Tibial nerve (tissue), 4 donors: ENCODE results near the gene SAFB. TPM values are rescaled to one million over a fixed set of nuclear protein-coding genes. Genes with fewer than 3 reads are reported as not detected.
A peak's percentile ranks its signal among the peaks of the same experiment; 100 is the strongest.

Experiments used
- DNase-seq, 2 donors: peaks; one replicate each; pipeline ENCODE4 v3.0.0-alpha.2; 2019; ENCODE audit warnings: low spot score in 2 of 2
- H3K27ac ChIP-seq, 4 donors: fragments of 200-600 bp; sonication (generic) in 3 of 4; one replicate each; pipeline ENCODE4 v1.5.1; 2017 to 2019; ENCODE audit warnings: mild to moderate bottlenecking in 1 of 4
- H3K27me3 ChIP-seq, 2 donors: fragments of 200-600 bp; sonication (generic) in 1 of 2; one replicate each; pipeline versions ENCODE4 v1.5.1 to v1.6.0; 2017 to 2019
- H3K36me3 ChIP-seq, 3 donors: fragments of 200-600 bp; sonication (generic); one replicate each; pipeline ENCODE4 v1.5.1; 2018 to 2019
- H3K4me1 ChIP-seq, 4 donors: fragments of 200-600 bp; sonication (generic) in 3 of 4; one replicate each; pipeline ENCODE4 v1.5.1; 2017 to 2019
- H3K4me3 ChIP-seq, 4 donors: fragments of 200-600 bp; sonication (generic) in 3 of 4; one replicate each; pipeline ENCODE4 v1.5.1; 2017 to 2019; ENCODE audit warnings: mild to moderate bottlenecking in 1 of 4, moderate library complexity in 1 of 4
- H3K9me3 ChIP-seq, 4 donors: fragments of 200-600 bp; sonication (generic) in 3 of 4; one replicate each; pipeline ENCODE4 v1.5.1; 2017 to 2019
- EP300 ChIP-seq, 2 donors: sonication (generic); formaldehyde crosslinking; IDR thresholded peaks; one replicate each; pipeline ENCODE4 v1.6.1; 2017; ENCODE audit warnings: antibody characterized with exemption in 2 of 2, mild to moderate bottlenecking in 1 of 2
- POLR2A ChIP-seq, 2 donors: fragments of 450-650 bp; IDR thresholded peaks; one replicate each; pipeline ENCODE4 v1.6.1; 2017; ENCODE audit warnings: antibody characterized with exemption in 2 of 2, mild to moderate bottlenecking in 2 of 2, moderate library complexity in 2 of 2
- WGBS, 2 donors: methylation state at CpG; one replicate each; pipeline ENCODE4 v1.1.5; 2018; 5-methylcytosine and 5-hydroxymethylcytosine counted together
- total RNA-seq, 4 donors: library from RNA; depleted of rRNA; stranded (reverse); fragments of >200 nt; gene quantifications; one replicate each; pipeline ENCODE4 v1.1.0, GENCODE V29; 2016
- TF ChIP-seq, protein P1 (sequence below), 5 experiments: fragments of 200-600 bp in 3 of 5; fragments of 450-650 bp in 2 of 5; sonication (generic) in 3 of 5; IDR thresholded peaks; one replicate each; pipeline ENCODE4 v1.5.1; 2016 to 2019; ENCODE audit warnings: antibody characterized with exemption in 5 of 5, mild to moderate bottlenecking in 3 of 5, moderate library complexity in 2 of 5

The SAFB gene
- total RNA-seq, 4 donors from 2014 or later: 121 to 252 (median 129) TPM

GRCh38 chr19:5625641-5626040 lies 2.8 kb downstream of the SAFB start:
- TF ChIP-seq, protein P1, sequence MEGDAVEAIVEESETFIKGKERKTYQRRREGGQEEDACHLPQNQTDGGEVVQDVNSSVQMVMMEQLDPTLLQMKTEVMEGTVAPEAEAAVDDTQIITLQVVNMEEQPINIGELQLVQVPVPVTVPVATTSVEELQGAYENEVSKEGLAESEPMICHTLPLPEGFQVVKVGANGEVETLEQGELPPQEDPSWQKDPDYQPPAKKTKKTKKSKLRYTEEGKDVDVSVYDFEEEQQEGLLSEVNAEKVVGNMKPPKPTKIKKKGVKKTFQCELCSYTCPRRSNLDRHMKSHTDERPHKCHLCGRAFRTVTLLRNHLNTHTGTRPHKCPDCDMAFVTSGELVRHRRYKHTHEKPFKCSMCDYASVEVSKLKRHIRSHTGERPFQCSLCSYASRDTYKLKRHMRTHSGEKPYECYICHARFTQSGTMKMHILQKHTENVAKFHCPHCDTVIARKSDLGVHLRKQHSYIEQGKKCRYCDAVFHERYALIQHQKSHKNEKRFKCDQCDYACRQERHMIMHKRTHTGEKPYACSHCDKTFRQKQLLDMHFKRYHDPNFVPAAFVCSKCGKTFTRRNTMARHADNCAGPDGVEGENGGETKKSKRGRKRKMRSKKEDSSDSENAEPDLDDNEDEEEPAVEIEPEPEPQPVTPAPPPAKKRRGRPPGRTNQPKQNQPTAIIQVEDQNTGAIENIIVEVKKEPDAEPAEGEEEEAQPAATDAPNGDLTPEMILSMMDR (IDR thresholded peaks at IDR 0.05): no peak
- no peak for TF ChIP-seq EP300 (IDR thresholded peaks at IDR 0.05)
- TF ChIP-seq POLR2A (IDR thresholded peaks at IDR 0.05): no peak
- Histone ChIP-seq H3K27me3 (no peaks in the 10 kb centered on the region), H3K36me3 (peaks cover 2 to 34% (median 15%) of the 10 kb centered on the region in 3 donors), H3K9me3 (no peaks in the 10 kb centered on the region), H3K27ac (peak overlapping the region in 2 of 4 donors; percentile 8 to 94), H3K4me1 (peaks cover 0 to 72% (median 57%) of the 10 kb centered on the region in 4 donors), H3K4me3 (no peak overlapping the region)
- DNase-seq: no peak
- 70% methylated on average over 12 of the region's 12 CpGs for WGBS, 2 donors

- peak overlapping the region in 2 of 4 donors; percentile 34 to 57 for H3K27ac ChIP-seq
- peak; percentile 36 to 73 for DNase-seq
- H3K36me3 ChIP-seq: peaks cover 2 to 34% (median 15%) of the 10 kb centered on the region in 3 donors
These were observed 4.6 kb downstream of the SAFB start for GRCh38 chr19:5627395-5627904.

DNA sequence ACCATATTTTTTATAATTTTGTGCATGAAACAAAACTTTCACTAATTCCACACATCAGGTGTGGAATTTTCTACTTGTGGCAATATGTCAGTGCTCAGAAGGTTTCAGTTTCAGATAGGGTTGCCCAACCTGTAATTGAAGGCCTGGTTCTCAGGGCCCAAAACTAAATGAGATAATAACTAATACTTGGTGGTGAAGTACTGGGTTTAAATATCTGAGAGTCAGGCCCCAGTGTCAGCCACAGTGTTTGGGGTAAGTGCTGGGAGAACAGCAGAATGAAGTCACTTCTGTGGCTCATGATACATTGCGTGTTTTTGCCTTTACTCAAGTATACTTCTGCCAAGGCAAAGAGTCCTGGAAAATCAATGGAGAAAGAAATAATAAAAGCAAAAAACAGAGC lies 5.6 kb downstream of the SAFB start:
- Histone ChIP-seq H3K27ac (peak overlapping the region in 2 of 4 donors; percentile 34 to 81), H3K4me3 (no peak overlapping the region), H3K27me3 (no peaks in the 10 kb centered on the region), H3K4me1 (peaks cover 0 to 92% (median 75%) of the 10 kb centered on the region in 4 donors), H3K9me3 (no peaks in the 10 kb centered on the region), H3K36me3 (peaks cover 2 to 34% (median 15%) of the 10 kb centered on the region in 3 donors)
- 76 to 78% methylated on average over 1 of the region's 1 CpG for WGBS, 2 donors
- no peak for DNase-seq
- TF ChIP-seq EP300 (IDR thresholded peaks at IDR 0.05) (no peak), POLR2A (IDR thresholded peaks at IDR 0.05) (no peak)
- TF ChIP-seq, protein P1 (IDR thresholded peaks at IDR 0.05): no peak

More at GRCh38 chr19:5627395-5627904, 4.6 kb downstream of the SAFB start:
- WGBS, 2 donors: 52 to 57% methylated on average over 6 of the region's 6 CpGs
- no peak overlapping the region for H3K4me3 ChIP-seq
- no peaks in the 10 kb centered on the region for H3K27me3 ChIP-seq
- H3K9me3 ChIP-seq: no peaks in the 10 kb centered on the region
- TF ChIP-seq EP300 (IDR thresholded peaks at IDR 0.05): peak in 1 of 2 donors; percentile 23
- TF ChIP-seq, protein P1 (IDR thresholded peaks at IDR 0.05): no peak
- H3K4me1 ChIP-seq: peaks cover 0 to 83% (median 68%) of the 10 kb centered on the region in 4 donors

DNA sequence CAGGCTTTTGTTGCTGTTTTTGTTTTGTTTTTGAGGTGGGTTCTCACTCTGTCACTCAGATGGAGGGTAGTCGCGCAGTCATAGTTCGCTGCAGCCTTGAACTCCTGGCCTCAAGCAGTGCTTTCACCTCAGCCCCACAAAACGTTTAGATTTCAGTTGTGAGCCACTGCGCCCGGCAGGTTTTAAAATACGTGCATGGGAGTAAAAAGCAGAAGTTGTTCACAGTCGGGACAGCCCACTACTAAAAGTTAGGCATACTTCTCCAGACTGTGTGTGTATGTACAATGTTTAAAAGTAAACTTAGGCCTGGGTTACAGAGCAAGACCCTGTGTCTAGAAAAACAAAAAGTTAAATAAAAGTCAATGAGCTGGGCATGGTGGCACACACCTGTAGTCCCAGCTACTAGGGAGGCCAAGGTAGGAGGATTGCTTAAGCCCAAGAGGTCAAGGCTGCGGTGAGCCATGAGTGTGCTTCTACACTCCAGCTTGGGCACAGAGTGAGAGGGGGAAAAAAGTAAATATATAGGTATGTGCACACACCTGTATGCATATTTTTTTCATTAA lies 6.1 kb downstream of the SAFB start:
- no peak for DNase-seq
- Histone ChIP-seq H3K4me1 (peaks cover 0 to 92% (median 75%) of the 10 kb centered on the region in 4 donors), H3K36me3 (peaks cover 2 to 34% (median 15%) of the 10 kb centered on the region in 3 donors), H3K27me3 (no peaks in the 10 kb centered on the region), H3K27ac (peak overlapping the region in 1 of 4 donors; percentile 81), H3K9me3 (no peaks in the 10 kb centered on the region), H3K4me3 (no peak overlapping the region)
- 81 to 82% methylated on average over 9 of the region's 9 CpGs for WGBS, 2 donors
- TF ChIP-seq, protein P1 (IDR thresholded peaks at IDR 0.05): no peak
- TF ChIP-seq EP300 (IDR thresholded peaks at IDR 0.05): no peak
- TF ChIP-seq POLR2A (IDR thresholded peaks at IDR 0.05): no peak

DNA sequence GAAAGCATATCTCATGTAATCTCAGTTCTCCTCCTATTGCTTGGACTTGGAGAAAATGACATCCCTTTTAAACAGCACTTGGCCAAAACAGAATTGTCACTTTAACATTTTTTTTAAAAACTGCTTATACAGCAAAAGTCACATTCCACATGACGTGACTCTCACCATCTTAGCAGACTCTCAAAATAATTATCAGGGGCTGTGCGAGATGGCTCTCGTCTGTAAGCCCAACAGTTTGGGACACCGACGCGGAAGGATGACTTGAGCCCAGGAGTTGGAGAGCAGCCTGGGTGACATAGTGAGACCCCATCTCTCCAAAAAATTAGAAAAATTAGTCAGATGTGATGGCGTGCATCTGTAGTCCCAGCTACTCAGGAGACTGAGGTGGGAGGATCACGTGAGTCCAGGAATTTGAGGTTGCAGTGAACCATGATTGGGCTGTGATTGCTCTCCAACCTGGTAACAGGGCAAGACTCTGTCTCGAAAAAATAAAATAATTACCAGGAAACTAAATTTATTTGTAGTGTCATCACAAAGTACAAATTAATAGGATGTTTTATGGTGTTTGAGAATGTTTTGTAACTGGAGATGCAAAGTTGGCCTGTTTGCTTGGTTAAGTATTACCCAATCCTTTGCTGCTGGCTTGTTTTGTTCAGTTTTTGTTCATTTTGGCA lies 8.8 kb downstream of the SAFB start:
- 50 to 52% methylated on average over 9 of the region's 9 CpGs for WGBS, 2 donors
- no peak overlapping the region for H3K4me3 ChIP-seq
- peaks cover 0 to 31% (median 15%) of the 10 kb centered on the region in 3 donors for H3K36me3 ChIP-seq
- TF ChIP-seq, protein P1 (IDR thresholded peaks at IDR 0.05): no peak
- no peak for TF ChIP-seq POLR2A (IDR thresholded peaks at IDR 0.05)
- no peak for TF ChIP-seq EP300 (IDR thresholded peaks at IDR 0.05)
- H3K4me1 ChIP-seq: peaks cover 0 to 82% (median 49%) of the 10 kb centered on the region in 4 donors
- H3K9me3 ChIP-seq: no peaks in the 10 kb centered on the region
- no peaks in the 10 kb centered on the region for H3K27me3 ChIP-seq
- no peak for DNase-seq
- H3K27ac ChIP-seq: peak overlapping the region in 3 of 4 donors; percentile 36 to 81 (median 64)
